ENCODE results near the gene CDH8. TPM values are rescaled to one million over a fixed set of nuclear protein-coding genes. Genes with fewer than 3 reads are reported as not detected.

The CDH8 gene
- polyA plus RNA-seq, 2 of the 4 experiments (the other 2 are of a cell fraction) = 0.23 to 0.94 TPM

DNA sequence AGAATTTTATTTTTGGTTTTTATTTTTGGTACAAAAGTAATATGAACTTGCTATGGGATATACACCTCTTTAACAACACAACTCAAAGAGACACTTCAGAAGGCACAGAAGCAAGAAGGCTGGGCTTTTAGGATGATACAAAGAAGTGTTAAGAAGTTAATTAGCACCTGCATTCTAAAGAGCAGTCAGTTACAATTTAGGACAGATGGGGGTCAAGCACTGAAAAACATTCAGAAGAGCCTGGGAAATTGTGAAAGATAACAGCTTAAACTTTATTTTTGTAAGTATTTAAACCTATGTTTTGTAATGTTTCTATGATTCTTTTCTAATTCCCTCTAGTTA, 163.5 kb downstream of the CDH8 start:
- H3K4me1 ChIP-seq = no peaks in the 10 kb centered on the region
- no peaks in the 10 kb centered on the region for H3K9me3 ChIP-seq
- ChIA-PET POLR2A (no interaction called here), CTCF (no interaction called here)
- FAIRE-seq = no peak
- ATAC-seq = no peak
- H3K4me2 ChIP-seq = no peak overlapping the region
- no peak overlapping the region for H3K27ac ChIP-seq
- no peak for DNase-seq (ENCODE audit: low read depth in 1 of 2, low spot score in 1 of 2)
- no peak for TF ChIP-seq ATOH8 (CRISPR knock-in tag; IDR thresholded peaks at IDR 0.05; ENCODE audit: low read depth)
- TF ChIP-seq JUNB (IDR thresholded peaks at IDR 0.05) = no peak
- no peak for TF ChIP-seq FOSB (CRISPR knock-in tag; IDR thresholded peaks at IDR 0.05)
- TF ChIP-seq ZFP36 (IDR thresholded peaks at IDR 0.05; ENCODE audit: borderline replicate concordance, partially characterized antibody) = no peak
- no peak for TF ChIP-seq KDM5A (IDR thresholded peaks at IDR 0.05)
- TF ChIP-seq BHLHE40 (IDR thresholded peaks at IDR 0.05; ENCODE audit: low read depth, low read length) = no peak
- TF ChIP-seq MAFK (IDR thresholded peaks at IDR 0.05; ENCODE audit: partially characterized antibody) = no peak
- no peak for TF ChIP-seq JUN (IDR thresholded peaks at IDR 0.05)
- TF ChIP-seq HOXA7 (CRISPR knock-in tag; IDR thresholded peaks at IDR 0.05) = no peak
- H3K4me3 ChIP-seq = no peak overlapping the region

- CTCF ChIA-PET = no interaction called here
- FAIRE-seq = no peak
- POLR2A ChIA-PET = no interaction called here
- ATAC-seq = no peak
- Histone ChIP-seq H3K4me2 (no peak overlapping the region), H3K27ac (no peak overlapping the region), H3K9me3 (no peaks in the 10 kb centered on the region), H3K4me1 (no peaks in the 10 kb centered on the region), H3K4me3 (no peak overlapping the region)
- 50% methylated on average over 6 of the region's 6 CpGs for WGBS (ENCODE audit: missing lambda C conversion rate)
- TF ChIP-seq NR3C1 (IDR thresholded peaks at IDR 0.05) (no peak), ATOH8 (CRISPR knock-in tag; IDR thresholded peaks at IDR 0.05; ENCODE audit: low read depth) (no peak), PBX3 (IDR thresholded peaks at IDR 0.05) (no peak), EP300 (IDR thresholded peaks at IDR 0.05) (no peak), KDM1A (IDR thresholded peaks at IDR 0.05; ENCODE audit: low read depth) (no peak), ZFP36 (IDR thresholded peaks at IDR 0.05; ENCODE audit: borderline replicate concordance, partially characterized antibody) (no peak), POLR2AphosphoS2 (conservative IDR thresholded peaks at IDR 0.05; ENCODE audit: low read length) (no peak), HOXB5 (CRISPR knock-in tag; IDR thresholded peaks at IDR 0.05) (no peak), EHF (CRISPR knock-in tag; IDR thresholded peaks at IDR 0.05) (no peak), ZNF302 (CRISPR knock-in tag; IDR thresholded peaks at IDR 0.05) (no peak), HMGXB4 (CRISPR knock-in tag; IDR thresholded peaks at IDR 0.05; ENCODE audit: borderline replicate concordance) (no peak), FOSB (CRISPR knock-in tag; IDR thresholded peaks at IDR 0.05) (no peak), NFE2L2 (conservative IDR thresholded peaks at IDR 0.05; ENCODE audit: low read length) (no peak)
- TF ChIP-seq, protein P1, sequence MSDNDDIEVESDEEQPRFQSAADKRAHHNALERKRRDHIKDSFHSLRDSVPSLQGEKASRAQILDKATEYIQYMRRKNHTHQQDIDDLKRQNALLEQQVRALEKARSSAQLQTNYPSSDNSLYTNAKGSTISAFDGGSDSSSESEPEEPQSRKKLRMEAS (IDR thresholded peaks at IDR 0.05) = no peak
- TF ChIP-seq, protein P2, sequence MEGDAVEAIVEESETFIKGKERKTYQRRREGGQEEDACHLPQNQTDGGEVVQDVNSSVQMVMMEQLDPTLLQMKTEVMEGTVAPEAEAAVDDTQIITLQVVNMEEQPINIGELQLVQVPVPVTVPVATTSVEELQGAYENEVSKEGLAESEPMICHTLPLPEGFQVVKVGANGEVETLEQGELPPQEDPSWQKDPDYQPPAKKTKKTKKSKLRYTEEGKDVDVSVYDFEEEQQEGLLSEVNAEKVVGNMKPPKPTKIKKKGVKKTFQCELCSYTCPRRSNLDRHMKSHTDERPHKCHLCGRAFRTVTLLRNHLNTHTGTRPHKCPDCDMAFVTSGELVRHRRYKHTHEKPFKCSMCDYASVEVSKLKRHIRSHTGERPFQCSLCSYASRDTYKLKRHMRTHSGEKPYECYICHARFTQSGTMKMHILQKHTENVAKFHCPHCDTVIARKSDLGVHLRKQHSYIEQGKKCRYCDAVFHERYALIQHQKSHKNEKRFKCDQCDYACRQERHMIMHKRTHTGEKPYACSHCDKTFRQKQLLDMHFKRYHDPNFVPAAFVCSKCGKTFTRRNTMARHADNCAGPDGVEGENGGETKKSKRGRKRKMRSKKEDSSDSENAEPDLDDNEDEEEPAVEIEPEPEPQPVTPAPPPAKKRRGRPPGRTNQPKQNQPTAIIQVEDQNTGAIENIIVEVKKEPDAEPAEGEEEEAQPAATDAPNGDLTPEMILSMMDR (IDR thresholded peaks at IDR 0.05) = no peak
- DNase-seq (ENCODE audit: low read depth in 1 of 2, low spot score in 1 of 2) = no peak
Measured at GRCh38 chr16:61871837-61872777, 164.1 kb downstream of the CDH8 start.
